GM18870 (cell line): ENCODE data around the gene PARP3.
A peak's percentile ranks its signal among the peaks of the same experiment; 100 is the strongest.

Experiments used
- ATAC-seq: cut with Tn5 transposase; IDR thresholded peaks from one replicate; pipeline ENCODE4 v1.9.1; 2021; ENCODE audit warnings: moderate library complexity; ENCODE audit not compliant: unreplicated experiment

Gene PARP3

DNA sequence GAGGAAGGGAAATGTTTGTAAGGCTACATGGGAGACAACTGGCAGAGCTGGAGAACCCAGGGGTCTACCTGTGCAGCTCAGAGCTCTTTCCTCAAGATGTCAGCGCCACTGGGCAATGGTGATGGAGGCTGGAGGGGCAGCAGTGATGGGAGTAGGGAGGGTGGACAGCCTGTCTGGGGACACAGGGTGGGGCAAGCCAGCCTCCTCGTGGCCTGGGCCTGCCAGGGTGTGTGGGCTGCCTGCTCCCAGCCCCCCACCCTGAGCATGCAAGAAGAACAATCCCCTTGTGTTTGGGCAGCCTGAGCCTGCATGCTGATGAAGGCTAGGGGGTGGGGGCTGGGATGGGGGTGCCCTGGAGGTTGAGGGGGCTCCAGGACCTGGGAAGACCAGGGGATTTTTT, 23.9 kb downstream of the PARP3 start:
- ATAC-seq: no peak

- no peak for ATAC-seq
Observed at GRCh38 chr3:51966486-51966885, 24.3 kb downstream of the PARP3 start.

GRCh38 chr3:51966922-51967383, 24.8 kb downstream of the PARP3 start:
- ATAC-seq: no peak

DNA sequence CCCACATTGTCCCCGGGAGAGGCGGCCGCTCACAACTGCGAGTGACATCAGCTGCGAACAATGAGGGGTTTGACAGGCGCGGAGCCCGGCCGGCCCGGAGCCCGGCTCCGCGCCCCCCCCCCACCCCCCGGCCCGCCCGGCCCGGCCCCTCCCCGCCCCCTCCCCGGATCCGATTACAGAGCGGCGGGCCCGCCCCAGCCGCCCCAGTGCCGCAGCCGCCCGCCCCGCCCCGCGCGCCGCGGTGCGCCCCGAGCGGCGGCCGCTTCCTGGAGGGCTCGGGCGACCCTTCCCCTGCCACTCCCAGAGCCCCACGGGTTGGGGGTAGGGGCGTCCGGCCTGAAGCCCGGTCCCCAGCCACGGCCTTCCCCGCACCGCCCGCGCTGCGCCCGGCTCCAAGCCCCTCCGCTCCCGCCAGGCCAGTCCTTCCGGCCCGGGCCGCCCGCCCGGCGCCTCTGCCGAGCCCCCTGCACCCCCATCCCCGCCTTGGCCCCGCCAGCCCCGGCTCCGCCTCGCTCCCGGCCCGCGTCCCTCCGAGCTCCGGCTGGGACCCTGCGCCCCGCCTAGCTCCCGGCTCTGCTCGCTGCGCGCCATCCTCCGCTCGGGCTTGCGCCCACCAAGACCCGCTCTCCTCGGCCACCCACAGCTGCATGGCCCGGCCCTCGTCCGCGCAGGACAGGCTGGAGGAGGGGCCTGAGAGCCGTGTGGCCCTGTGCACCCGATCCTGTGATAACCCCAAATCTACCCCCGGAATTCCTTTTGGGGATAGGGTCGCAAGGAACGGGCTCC, 25.4 kb downstream of the PARP3 start, which contains the start of gene PCBP4:
PCBP4 (minus strand) TSS at position 71 of the 786 bp plus-strand sequence. CDS start 6,214 bp downstream, outside the sequence.
- ATAC-seq: no peak

GRCh38 chr3:51968170-51968775, 26.1 kb downstream of the PARP3 start:
- no peak for ATAC-seq

- no peak for ATAC-seq
Observed at GRCh38 chr3:51968883-51969678, 26.9 kb downstream of the PARP3 start.

DNA sequence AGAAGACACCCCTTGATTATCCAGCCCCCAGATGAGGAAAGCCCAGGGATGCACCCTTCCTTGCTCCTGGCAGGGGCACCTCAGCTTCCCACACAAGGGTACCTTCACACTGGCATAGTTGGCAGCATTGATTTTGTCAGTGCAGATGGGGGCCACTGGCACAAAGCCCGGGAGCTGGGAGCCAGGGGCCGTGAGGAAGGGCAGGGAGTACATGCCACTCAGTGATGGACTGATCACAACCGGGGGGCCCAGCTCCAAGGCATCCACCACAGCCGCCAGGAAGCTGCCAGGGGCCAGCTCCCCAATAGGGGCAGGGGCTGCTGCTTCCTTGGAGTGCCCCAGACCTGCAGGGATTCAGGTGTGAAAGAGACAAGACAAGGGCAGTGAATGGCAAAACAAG, 27.7 kb downstream of the PARP3 start:
- ATAC-seq: no peak

- no peak for ATAC-seq
Observed at GRCh38 chr3:51970606-51971300, 28.6 kb downstream of the PARP3 start.

DNA sequence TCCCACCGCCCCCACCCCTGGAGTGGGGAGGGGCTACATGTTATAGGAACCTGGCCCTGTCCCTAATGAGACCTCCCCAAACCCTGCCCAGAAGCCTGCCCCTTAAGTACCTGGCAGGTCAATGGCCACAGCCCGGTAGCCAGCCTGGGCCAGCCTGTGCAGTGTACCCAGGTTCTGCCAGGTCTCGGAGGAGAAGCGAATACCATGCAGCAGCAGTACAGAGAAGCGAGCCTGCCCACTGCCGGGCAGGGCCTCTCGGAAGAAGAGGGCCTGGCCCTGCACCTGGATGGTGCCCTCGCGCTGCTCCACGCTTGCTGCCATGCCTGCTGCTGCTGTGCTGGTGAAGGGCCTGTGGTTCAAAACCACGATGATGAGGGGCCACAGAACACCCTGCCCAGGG, 29.2 kb downstream of the PARP3 start:
- no peak for ATAC-seq

DNA sequence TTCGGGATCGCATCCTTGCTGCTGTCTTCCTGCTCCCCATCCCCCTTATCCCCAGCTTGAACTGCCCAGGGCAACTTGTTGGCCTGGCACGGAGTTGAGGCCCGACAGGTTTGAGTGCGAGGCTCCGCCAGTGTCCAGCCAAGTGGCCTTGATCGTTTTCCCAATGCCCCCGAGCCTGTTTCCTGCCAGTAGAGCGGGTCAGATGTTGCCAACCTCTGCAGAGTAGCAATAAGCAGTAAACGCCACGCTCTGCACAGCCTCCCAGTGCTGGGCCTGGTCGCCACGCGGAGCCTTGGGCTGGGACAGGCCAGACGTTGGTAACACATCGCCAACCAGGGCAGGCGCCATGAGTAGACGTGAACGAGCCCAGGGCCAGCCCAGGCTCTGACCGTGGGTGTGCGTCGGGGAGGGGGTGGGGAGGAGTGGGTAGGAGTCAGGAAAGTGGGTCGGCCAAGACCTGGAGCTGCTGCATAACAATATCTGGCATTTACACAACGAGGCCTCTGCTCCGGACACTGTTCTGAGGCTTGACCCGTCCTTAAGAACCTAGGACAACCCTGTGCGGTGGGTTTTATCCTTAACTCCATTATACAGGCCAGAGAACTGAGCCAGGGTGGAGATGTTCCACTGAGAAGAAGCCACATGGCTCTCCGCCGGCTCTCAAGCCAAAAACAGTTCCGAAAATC, 32.3 kb downstream of the PARP3 start:
- no peak for ATAC-seq

DNA sequence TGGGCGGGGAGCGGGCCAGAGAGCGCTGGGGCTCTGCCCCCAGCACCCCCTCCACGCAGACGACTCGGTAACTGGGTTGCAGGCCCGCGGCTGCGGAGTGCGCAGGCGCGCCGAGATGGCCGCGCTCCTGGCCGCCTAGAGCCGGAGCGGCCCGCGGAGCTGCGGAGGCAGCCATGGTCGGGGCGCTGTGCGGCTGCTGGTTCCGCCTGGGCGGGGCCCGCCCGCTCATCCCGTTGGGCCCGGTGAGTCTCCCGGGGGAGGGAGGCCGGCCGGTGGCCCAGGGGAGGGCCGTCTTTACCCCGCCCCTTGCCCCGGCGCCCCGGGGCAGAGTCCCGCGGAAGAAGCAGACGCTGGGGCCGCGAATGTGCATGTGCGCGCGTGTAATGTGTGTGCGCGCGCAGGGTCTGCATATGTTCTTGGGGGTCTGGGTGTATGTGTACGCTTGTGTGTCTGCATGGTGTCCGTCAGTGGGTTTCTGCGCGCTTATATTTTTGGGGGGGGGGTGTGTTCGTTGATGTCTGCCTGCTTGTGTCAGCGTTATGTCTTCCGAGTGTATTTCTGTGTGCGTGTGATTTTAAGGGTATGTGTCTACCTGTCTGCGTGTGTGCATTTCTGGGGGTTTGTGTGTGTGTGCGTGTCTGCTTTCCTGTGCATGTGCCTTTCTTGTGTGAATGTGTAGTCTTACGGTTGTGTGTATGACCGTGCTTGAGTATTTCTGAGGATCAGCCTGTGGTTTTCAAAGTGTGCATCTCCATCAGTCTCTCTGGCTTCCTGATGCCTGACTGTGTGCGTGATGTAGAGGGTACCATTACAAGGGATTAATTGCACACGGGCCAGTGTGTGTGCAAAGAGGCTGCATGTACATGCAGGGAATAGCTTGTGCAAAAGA, 33.0 kb downstream of the PARP3 start, which contains the start of gene ABHD14A:
ABHD14A (plus strand) TSS at position 102 of the 889 bp plus-strand sequence; CDS start at position 174, 72 bp downstream.
- no peak for ATAC-seq

- ATAC-seq: no peak
Observed at GRCh38 chr3:51975852-51976549, 33.8 kb downstream of the PARP3 start.

DNA sequence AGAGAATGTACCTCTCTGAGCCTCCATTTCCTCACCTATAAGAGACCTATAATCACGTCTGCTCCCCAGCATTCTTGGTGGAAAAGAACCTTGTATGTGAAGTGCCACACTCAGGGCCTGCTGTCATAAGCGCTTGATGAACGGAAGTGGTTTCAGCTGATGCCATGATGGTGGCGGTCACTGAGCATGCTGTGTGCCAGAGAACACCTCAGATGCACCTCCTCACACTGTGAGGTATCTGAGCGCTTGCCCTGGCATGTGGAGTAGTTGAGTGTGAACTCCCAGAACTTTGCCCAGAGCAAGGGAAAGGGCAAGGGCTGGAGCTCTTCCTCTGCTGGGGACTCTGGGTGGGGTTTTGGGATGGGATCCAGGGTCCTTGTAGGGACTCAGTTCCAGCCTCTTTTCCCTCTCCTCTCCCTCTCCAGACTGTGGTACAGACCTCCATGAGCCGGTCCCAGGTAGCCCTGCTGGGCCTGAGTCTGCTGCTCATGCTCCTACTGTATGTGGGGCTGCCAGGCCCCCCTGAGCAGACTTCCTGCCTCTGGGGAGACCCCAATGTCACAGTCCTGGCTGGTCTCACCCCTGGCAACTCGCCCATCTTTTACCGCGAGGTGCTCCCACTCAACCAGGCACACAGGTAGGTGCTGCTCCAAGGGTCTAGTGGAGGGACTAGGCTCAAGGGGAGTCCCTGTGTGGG, 35.4 kb downstream of the PARP3 start:
- no peak for ATAC-seq

DNA sequence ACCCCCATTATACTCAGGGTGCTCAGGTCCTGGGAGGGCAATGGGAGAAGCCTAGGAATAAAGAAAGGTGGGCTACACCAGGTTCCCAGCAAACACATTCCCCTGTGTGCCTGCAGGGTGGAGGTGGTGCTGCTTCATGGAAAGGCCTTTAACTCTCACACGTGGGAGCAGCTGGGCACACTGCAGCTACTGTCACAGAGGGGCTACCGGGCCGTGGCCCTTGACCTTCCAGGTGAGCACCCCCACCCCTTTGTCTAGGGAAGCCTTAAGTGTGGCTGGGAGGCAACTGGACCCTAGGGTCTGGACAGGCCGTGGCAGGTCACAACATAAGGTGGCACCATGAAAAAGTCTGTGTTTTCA, 36.0 kb downstream of the PARP3 start:
- no peak for ATAC-seq

GRCh38 chr3:51980253-51980652, 38.1 kb downstream of the PARP3 start:
- no peak for ATAC-seq

DNA sequence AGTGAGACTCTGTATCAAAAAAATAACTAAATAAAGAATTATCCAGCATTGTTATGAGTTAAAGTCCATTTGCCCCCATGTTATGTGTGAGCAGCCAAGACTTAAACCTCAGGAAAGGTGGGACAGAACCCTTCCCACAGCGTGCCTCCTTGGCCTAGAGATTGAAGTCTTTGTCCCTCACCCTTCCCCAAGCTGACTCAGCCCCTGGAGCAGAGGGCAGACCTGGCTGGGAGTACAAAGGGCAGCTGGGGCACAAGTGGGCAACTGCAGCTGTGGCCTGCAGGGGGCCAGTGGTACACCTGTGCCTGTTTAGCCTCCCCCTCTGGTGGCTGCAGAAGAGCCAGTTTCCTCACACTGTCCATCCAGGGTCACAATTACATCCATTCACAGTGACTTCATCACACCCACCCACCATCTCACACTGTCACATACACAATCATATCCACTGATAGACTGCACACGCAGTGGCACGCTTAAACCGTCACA, 40.2 kb downstream of the PARP3 start:
- ATAC-seq: peak; percentile 23

DNA sequence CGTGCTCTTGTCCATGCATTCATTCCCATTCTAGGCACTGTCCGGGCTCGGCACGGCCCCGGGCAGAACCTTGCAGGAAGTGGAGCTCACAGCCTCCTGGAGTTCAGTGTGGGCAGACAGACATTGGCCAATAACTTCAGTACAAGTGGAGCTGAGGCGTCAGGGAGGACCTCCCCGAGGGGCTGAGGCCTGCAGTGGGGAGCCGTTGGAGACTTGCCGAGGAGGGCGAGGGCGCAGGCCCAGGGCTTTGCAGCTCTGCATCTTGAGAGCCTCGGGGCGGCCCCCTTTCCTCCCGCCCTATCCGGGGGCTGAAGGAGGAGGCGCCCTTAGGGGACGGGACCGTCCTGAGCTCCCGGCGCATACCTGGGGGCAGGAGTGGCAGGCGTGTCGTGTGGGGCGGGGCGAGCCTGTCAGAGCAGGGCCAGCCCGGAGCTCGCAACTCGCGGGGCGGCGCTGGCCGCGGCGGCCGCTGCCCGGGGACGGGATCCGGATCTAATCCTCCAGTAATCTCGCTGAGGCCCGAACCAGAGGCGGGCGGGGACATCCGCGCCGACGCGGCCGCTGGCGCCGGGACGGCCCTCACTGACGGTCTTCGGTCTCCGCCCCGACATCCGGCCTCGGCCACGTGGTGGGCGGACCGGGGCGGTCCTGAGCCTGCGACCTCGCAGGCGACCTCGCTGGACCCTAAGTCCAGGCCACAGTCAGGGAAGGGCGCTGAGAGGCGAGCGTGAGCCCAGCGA, 40.8 kb downstream of the PARP3 start, which contains the start of gene ACY1:
ACY1 (plus strand) TSS at position 698 of the 740 bp plus-strand sequence. CDS start 530 bp downstream, outside the sequence.
- peak; percentile 49 for ATAC-seq
